Small intestine (tissue), 7 donors: ENCODE measurements around the gene CFAP46. TPM values are rescaled to one million over a fixed set of nuclear protein-coding genes. Genes with fewer than 3 reads are reported as not detected.
"Not testable (repeated sequence)": the region's sequence is repeated elsewhere in the genome, so short reads cannot be mapped to it uniquely, and the experiment has no call there.

Source experiments
- DNase-seq, 2 donors: peaks; one replicate each; pipeline versions ENCODE4 v3.0.0 to v3.0.0-alpha.2; 2013
- FAIRE-seq: peaks from 2 replicates; lab custom pipeline; 2012; peaks lifted over from hg19 to GRCh38; lab: Jason Lieb, UNC
- H3K27ac ChIP-seq, 3 donors: one replicate each; pipeline ENCODE4 v1.5.1; 2013; ENCODE audit warnings: low read length in 2 of 3, mild to moderate bottlenecking in 2 of 3, control low read depth in 1 of 3, inconsistent platforms in 1 of 3, low read depth in 1 of 3, moderate library complexity in 1 of 3
- H3K27me3 ChIP-seq, 3 donors: one replicate each; pipeline ENCODE4 v1.6.1; 2013; ENCODE audit warnings: low read length in 3 of 3, inconsistent platforms in 1 of 3; ENCODE audit not compliant: control insufficient read depth in 3 of 3, insufficient read depth in 3 of 3
- H3K36me3 ChIP-seq, 3 donors: one replicate each; pipeline ENCODE4 v1.6.1; 2013; ENCODE audit warnings: low read length in 3 of 3, inconsistent platforms in 1 of 3, low read depth in 1 of 3, mild to moderate bottlenecking in 1 of 3, moderate library complexity in 1 of 3; ENCODE audit not compliant: control insufficient read depth in 3 of 3, insufficient read depth in 2 of 3
- H3K4me1 ChIP-seq, 3 donors: one replicate each; pipeline ENCODE4 v1.6.1; 2013; ENCODE audit warnings: low read length in 2 of 3, inconsistent platforms in 1 of 3, low read depth in 1 of 3, mild to moderate bottlenecking in 1 of 3, moderate library complexity in 1 of 3; ENCODE audit not compliant: control insufficient read depth in 3 of 3, insufficient read depth in 2 of 3
- H3K4me3 ChIP-seq, 3 donors: one replicate each; pipeline ENCODE4 v1.5.1; 2013; ENCODE audit warnings: low read length in 3 of 3, control low read depth in 1 of 3, inconsistent platforms in 1 of 3, low read depth in 1 of 3, mild to moderate bottlenecking in 1 of 3, moderate library complexity in 1 of 3
- H3K9me3 ChIP-seq, 2 donors: one replicate each; pipeline ENCODE4 v1.6.1; 2013; ENCODE audit warnings: low read depth in 1 of 2, low read length in 1 of 2; ENCODE audit not compliant: control insufficient read depth in 2 of 2, insufficient read depth in 1 of 2
- WGBS, 3 donors: extraction: QIAGEN DNeasy Blood & Tissue Kit; methylation state at CpG; one replicate each; pipeline ENCODE4 v1.1.7; 2013; 5-methylcytosine and 5-hydroxymethylcytosine counted together
- polyA plus RNA-seq, 4 donors: library from polyadenylated mRNA; stranded (reverse) in 3 of 4; unstranded in 1 of 4; fragments of 200-250 nt in 3 of 4; fragments of 120-200 nt in 1 of 4; gene quantifications; one replicate each; pipeline versions ENCODE4 v1.2.1 to v1.2.3, GENCODE V29; 2013
- donor health status: healthy with polysubstance abuse.
- donor health status: control.
- donor health status: control.
- donor health status: Bipolar disorder and iron deficiency.
- donor health status: healthy.

The CFAP46 gene
- polyA plus RNA-seq, 4 donors = 0.27 to 0.43 TPM; not detected in 2

- Histone ChIP-seq H3K27me3 (no peaks in the 10 kb centered on the region), H3K27ac (no peak overlapping the region), H3K4me1 (no peaks in the 10 kb centered on the region), H3K36me3 (no peaks in the 10 kb centered on the region), H3K4me3 (no peak overlapping the region), H3K9me3 (no peaks in the 10 kb centered on the region)
- WGBS, 3 donors = 82 to 88% (median 82%) methylated on average over 21 to 24 of the region's 24 CpGs
- DNase-seq (no peak), FAIRE-seq (no peak)
Observed at GRCh38 chr10:132925071-132925561, 17.3 kb downstream of the CFAP46 start.

- no peaks in the 10 kb centered on the region for H3K4me1 ChIP-seq
- no peaks in the 10 kb centered on the region for H3K36me3 ChIP-seq
- H3K27me3 ChIP-seq = no peaks in the 10 kb centered on the region
- 86 to 92% (median 87%) methylated on average over 42 of the region's 42 CpGs for WGBS, 3 donors
- no peaks in the 10 kb centered on the region for H3K9me3 ChIP-seq
- no peak overlapping the region for H3K4me3 ChIP-seq
- no peak for FAIRE-seq
- no peak for DNase-seq
- no peak overlapping the region for H3K27ac ChIP-seq
Observed at GRCh38 chr10:132924046-132924952, 18.1 kb downstream of the CFAP46 start.

- not testable (repeated sequence) for H3K27me3 ChIP-seq, H3K27ac ChIP-seq, H3K4me1 ChIP-seq, DNase-seq, FAIRE-seq, H3K36me3 ChIP-seq, H3K9me3 ChIP-seq, H3K4me3 ChIP-seq
- WGBS, 3 donors = 72 to 78% (median 72%) methylated on average over 7 of the region's 7 CpGs
Observed at GRCh38 chr10:132923384-132923783, 19.0 kb downstream of the CFAP46 start.

- H3K27ac ChIP-seq = no peak overlapping the region
- H3K27me3 ChIP-seq = no peaks in the 10 kb centered on the region
- FAIRE-seq (no peak), DNase-seq (no peak)
- WGBS, 3 donors = 68 to 72% (median 71%) methylated on average over 13 to 17 of the region's 17 CpGs
- no peaks in the 10 kb centered on the region for H3K9me3 ChIP-seq
- no peaks in the 10 kb centered on the region for H3K36me3 ChIP-seq
- H3K4me3 ChIP-seq = no peak overlapping the region
- H3K4me1 ChIP-seq = no peaks in the 10 kb centered on the region
Observed at GRCh38 chr10:132922872-132923271, 19.5 kb downstream of the CFAP46 start.

GRCh38 chr10:132921818-132922807 is 20.3 kb downstream of the CFAP46 start:
- Histone ChIP-seq H3K4me3 (no peak overlapping the region), H3K27ac (no peak overlapping the region), H3K9me3 (no peaks in the 10 kb centered on the region), H3K27me3 (no peaks in the 10 kb centered on the region), H3K36me3 (no peaks in the 10 kb centered on the region), H3K4me1 (no peaks in the 10 kb centered on the region)
- WGBS, 3 donors = 78 to 84% (median 78%) methylated on average over 42 to 52 of the region's 52 CpGs
- DNase-seq (no peak), FAIRE-seq (no peak)

- DNase-seq = no peak
- Histone ChIP-seq H3K36me3 (no peaks in the 10 kb centered on the region), H3K9me3 (no peaks in the 10 kb centered on the region), H3K27ac (no peak overlapping the region), H3K27me3 (no peaks in the 10 kb centered on the region), H3K4me1 (no peaks in the 10 kb centered on the region), H3K4me3 (no peak overlapping the region)
- FAIRE-seq = no peak
- 84 to 88% (median 85%) methylated on average over 18 of the region's 18 CpGs for WGBS, 3 donors
Observed at GRCh38 chr10:132921086-132921485, 21.3 kb downstream of the CFAP46 start.

GRCh38 chr10:132920101-132920925 is 22.1 kb downstream of the CFAP46 start:
- no peak for DNase-seq
- H3K9me3 ChIP-seq = no peaks in the 10 kb centered on the region
- 79 to 86% (median 79%) methylated on average over 36 to 38 of the region's 38 CpGs for WGBS, 3 donors
- H3K27ac ChIP-seq = no peak overlapping the region
- FAIRE-seq = no peak
- H3K27me3 ChIP-seq = no peaks in the 10 kb centered on the region
- H3K36me3 ChIP-seq = no peaks in the 10 kb centered on the region
- no peaks in the 10 kb centered on the region for H3K4me1 ChIP-seq
- no peak overlapping the region for H3K4me3 ChIP-seq
